Peyer's patch (tissue), 4 donors: ENCODE data around the gene VANGL2. TPM values are rescaled to one million over a fixed set of nuclear protein-coding genes. Genes with fewer than 3 reads are reported as not detected.

ENCODE experiments used
- DNase-seq, 3 donors: peaks; one replicate each; pipeline ENCODE4 v3.0.0-alpha.2; 2017 to 2019
- H3K27ac ChIP-seq, 4 donors: fragments of 200-600 bp; sonication (generic); one replicate each; pipeline ENCODE4 v1.5.1; 2016 to 2019
- H3K27me3 ChIP-seq, 2 donors: fragments of 200-600 bp; sonication (generic); one replicate each; pipeline ENCODE4 v1.5.1; 2019
- H3K36me3 ChIP-seq, 3 donors: fragments of 200-600 bp; sonication (generic); one replicate each; pipeline ENCODE4 v1.5.1; 2016 to 2019
- H3K4me1 ChIP-seq, 4 donors: fragments of 200-600 bp; sonication (generic); one replicate each; pipeline ENCODE4 v1.5.1; 2016 to 2019
- H3K4me3 ChIP-seq, 4 donors: fragments of 200-600 bp; sonication (generic); 1 replicate in 3 of 4; 2 replicates in 1 of 4; pipeline ENCODE4 v1.5.1; 2016 to 2019; ENCODE audit warnings: mild to moderate bottlenecking in 1 of 4
- H3K9me3 ChIP-seq, 4 donors: fragments of 200-600 bp; sonication (generic); one replicate each; pipeline ENCODE4 v1.5.1; 2016 to 2019; ENCODE audit warnings: mild to moderate bottlenecking in 1 of 4
- CTCF ChIP-seq, 6 experiments: fragments of 450-650 bp in 4 of 6; fragments of 200-600 bp in 2 of 6; sonication (generic) in 1 of 6; IDR thresholded peaks; one replicate each; pipeline ENCODE4 v1.5.1; 2017 to 2019; ENCODE audit warnings: antibody characterized with exemption in 6 of 6, mild to moderate bottlenecking in 3 of 6, moderate library complexity in 1 of 6
- POLR2A ChIP-seq, 2 donors: fragments of 450-650 bp; IDR thresholded peaks; one replicate each; pipeline ENCODE4 v1.5.1; 2017; ENCODE audit warnings: antibody characterized with exemption in 2 of 2, mild to moderate bottlenecking in 2 of 2, moderate library complexity in 2 of 2
- total RNA-seq, 4 donors: library from RNA; depleted of rRNA; stranded (reverse); fragments of >200 nt; gene quantifications; one replicate each; pipeline ENCODE4 v1.1.0, GENCODE V29; 2016

VANGL2 gene
- total RNA-seq, 4 donors from 2014 or later = 2.1 to 6.8 (median 4.1) TPM

GRCh38 chr1:160451119-160451858 lies 50.9 kb downstream of the VANGL2 start:
- Histone ChIP-seq H3K27ac (no peak overlapping the region), H3K9me3 (no peaks in the 10 kb centered on the region), H3K4me1 (no peaks in the 10 kb centered on the region), H3K27me3 (no peaks in the 10 kb centered on the region), H3K4me3 (no peak overlapping the region), H3K36me3 (no peaks in the 10 kb centered on the region)
- no peak for TF ChIP-seq CTCF (IDR thresholded peaks at IDR 0.05)
- TF ChIP-seq POLR2A (IDR thresholded peaks at IDR 0.05) = no peak
- no peak for DNase-seq

GRCh38 chr1:160451859-160452232 lies 51.5 kb downstream of the VANGL2 start:
- no peaks in the 10 kb centered on the region for H3K9me3 ChIP-seq
- no peaks in the 10 kb centered on the region for H3K36me3 ChIP-seq
- peak overlapping the region in 1 of 4 donors; percentile 2 for H3K27ac ChIP-seq
- no peak overlapping the region for H3K4me3 ChIP-seq
- DNase-seq = no peak
- no peaks in the 10 kb centered on the region for H3K4me1 ChIP-seq
- no peaks in the 10 kb centered on the region for H3K27me3 ChIP-seq
- TF ChIP-seq CTCF (IDR thresholded peaks at IDR 0.05) (no peak), POLR2A (IDR thresholded peaks at IDR 0.05) (no peak)

- Histone ChIP-seq H3K4me3 (no peak overlapping the region), H3K27ac (no peak overlapping the region), H3K36me3 (no peaks in the 10 kb centered on the region), H3K27me3 (no peaks in the 10 kb centered on the region), H3K9me3 (no peaks in the 10 kb centered on the region), H3K4me1 (no peaks in the 10 kb centered on the region)
- TF ChIP-seq POLR2A (IDR thresholded peaks at IDR 0.05) (no peak), CTCF (IDR thresholded peaks at IDR 0.05) (no peak)
- DNase-seq = no peak
Measured at GRCh38 chr1:160453443-160453842, 53.1 kb downstream of the VANGL2 start.

- no peaks in the 10 kb centered on the region for H3K27me3 ChIP-seq
- no peaks in the 10 kb centered on the region for H3K4me1 ChIP-seq
- H3K27ac ChIP-seq = no peak overlapping the region
- TF ChIP-seq CTCF (IDR thresholded peaks at IDR 0.05) = no peak
- TF ChIP-seq POLR2A (IDR thresholded peaks at IDR 0.05) = no peak
- H3K4me3 ChIP-seq = no peak overlapping the region
- DNase-seq = no peak
- no peaks in the 10 kb centered on the region for H3K36me3 ChIP-seq
- H3K9me3 ChIP-seq = no peaks in the 10 kb centered on the region
Measured at GRCh38 chr1:160454371-160455152, 54.2 kb downstream of the VANGL2 start.

- no peak for TF ChIP-seq CTCF (IDR thresholded peaks at IDR 0.05)
- no peak for TF ChIP-seq POLR2A (IDR thresholded peaks at IDR 0.05)
- H3K4me3 ChIP-seq = no peak overlapping the region
- no peak for DNase-seq
- no peaks in the 10 kb centered on the region for H3K4me1 ChIP-seq
- no peaks in the 10 kb centered on the region for H3K27me3 ChIP-seq
- no peak overlapping the region for H3K27ac ChIP-seq
- no peaks in the 10 kb centered on the region for H3K36me3 ChIP-seq
- H3K9me3 ChIP-seq = no peaks in the 10 kb centered on the region
Measured at GRCh38 chr1:160455153-160455517, 54.8 kb downstream of the VANGL2 start.
